ENCODE measurements around the gene PTBP3. TPM values are rescaled to one million over a fixed set of nuclear protein-coding genes. Genes with fewer than 3 reads are reported as not detected.

The PTBP3 gene
- total RNA-seq, 4 donors from 2014 or later, result 19.9 to 31.1 (median 25.5) TPM

GRCh38 chr9:112348257-112349007 is 15.0 kb upstream of the PTBP3 start:
- Histone ChIP-seq H3K27me3 (peaks cover 0 to 6% (median 0%) of the 10 kb centered on the region in 4 donors), H3K9me3 (no peaks in the 10 kb centered on the region), H3K4me1 (peaks cover 0 to 10% (median 5%) of the 10 kb centered on the region in 4 donors), H3K4me3 (peak overlapping the region; percentile 46 to 59 (median 50)), H3K27ac (replicated peaks in 1 of 4) (peak overlapping the region in 1 of 4 donors; percentile 28), H3K36me3 (no peaks in the 10 kb centered on the region)
- WGBS, result 38% methylated on average over 19 of the region's 19 CpGs
- no peak for TF ChIP-seq CTCF (IDR thresholded peaks at IDR 0.05)
- no peak for TF ChIP-seq POLR2A (IDR thresholded peaks at IDR 0.05; ENCODE audit: low read depth)
- no peak for TF ChIP-seq EP300 (IDR thresholded peaks at IDR 0.05)
- peak in 1 of 2 donors; percentile 52 for TF ChIP-seq POLR2AphosphoS5 (IDR thresholded peaks at IDR 0.05)
- DNase-seq (ENCODE audit: extremely low spot score), result no peak
- intact Hi-C loops (cut with DNase I), result no loop called here

GRCh38 chr9:112341730-112342129 is 8.3 kb upstream of the PTBP3 start:
- Histone ChIP-seq H3K9me3 (no peaks in the 10 kb centered on the region), H3K36me3 (no peaks in the 10 kb centered on the region), H3K4me3 (no peak overlapping the region), H3K27me3 (no peaks in the 10 kb centered on the region), H3K4me1 (no peaks in the 10 kb centered on the region), H3K27ac (replicated peaks in 1 of 4) (no peak overlapping the region)
- no peak for DNase-seq (ENCODE audit: extremely low spot score)
- TF ChIP-seq POLR2A (IDR thresholded peaks at IDR 0.05; ENCODE audit: low read depth) (no peak), CTCF (IDR thresholded peaks at IDR 0.05) (no peak), EP300 (IDR thresholded peaks at IDR 0.05) (no peak), POLR2AphosphoS5 (IDR thresholded peaks at IDR 0.05) (no peak)
- intact Hi-C loops (cut with DNase I), result no loop called here

- H3K27me3 ChIP-seq, result no peaks in the 10 kb centered on the region
Observed at GRCh38 chr9:112339886-112340285, 6.5 kb upstream of the PTBP3 start.

GRCh38 chr9:112338561-112338960 is 5.1 kb upstream of the PTBP3 start:
- no peaks in the 10 kb centered on the region for H3K9me3 ChIP-seq
- intact Hi-C loops (cut with DNase I), result loop anchor here (10.0 kb wide), 2 partner anchors 164 to 584 kb away; partner anchors contain the start of gene SUSD1
- no peaks in the 10 kb centered on the region for H3K27me3 ChIP-seq
- no peak for DNase-seq (ENCODE audit: extremely low spot score)
- no peak for TF ChIP-seq EP300 (IDR thresholded peaks at IDR 0.05)
- TF ChIP-seq CTCF (IDR thresholded peaks at IDR 0.05), result no peak
- no peak for TF ChIP-seq POLR2AphosphoS5 (IDR thresholded peaks at IDR 0.05)
- TF ChIP-seq POLR2A (IDR thresholded peaks at IDR 0.05; ENCODE audit: low read depth), result no peak
- no peak overlapping the region for H3K4me3 ChIP-seq
- no peak overlapping the region for H3K27ac ChIP-seq (replicated peaks in 1 of 4)
- H3K4me1 ChIP-seq, result peaks cover 4 to 7% (median 7%) of the 10 kb centered on the region in 4 donors
- 49% methylated on average over 3 of the region's 3 CpGs for WGBS
- H3K36me3 ChIP-seq, result no peaks in the 10 kb centered on the region

More at GRCh38 chr9:112339886-112340285, 6.5 kb upstream of the PTBP3 start:
- Histone ChIP-seq H3K27ac (replicated peaks in 1 of 4) (no peak overlapping the region), H3K4me3 (no peak overlapping the region), H3K4me1 (no peaks in the 10 kb centered on the region), H3K36me3 (no peaks in the 10 kb centered on the region), H3K9me3 (no peaks in the 10 kb centered on the region)
- intact Hi-C loops (cut with DNase I), result loop anchor here (10.0 kb wide), 2 partner anchors 165 to 585 kb away; partner anchors contain the start of gene SUSD1
- TF ChIP-seq POLR2A (IDR thresholded peaks at IDR 0.05; ENCODE audit: low read depth) (no peak), EP300 (IDR thresholded peaks at IDR 0.05) (no peak), CTCF (IDR thresholded peaks at IDR 0.05) (no peak), POLR2AphosphoS5 (IDR thresholded peaks at IDR 0.05) (no peak)
- 94% methylated on average over 3 of the region's 3 CpGs for WGBS
- DNase-seq (ENCODE audit: extremely low spot score), result no peak

Data from esophagus muscularis mucosa (tissue), 4 donors.